ENCODE measurements around the gene MIEF2.
A peak's percentile ranks its signal among the peaks of the same experiment; 100 is the strongest.

Gene MIEF2

GRCh38 chr17:18315961-18316360 is 55.5 kb downstream of the MIEF2 start:
- H2BK5ac ChIP-seq (ENCODE audit: low read length): no peak overlapping the region
- no peak for DNase-seq (ENCODE audit: low spot score)
- H4K8ac ChIP-seq (ENCODE audit: low read depth, low read length): no peak overlapping the region
- H2BK15ac ChIP-seq (ENCODE audit: low read length): no peak overlapping the region
- H3K4me1 ChIP-seq (ENCODE audit: control insufficient read depth in 2 of 2, insufficient read depth in 1 of 2, low read depth in 1 of 2, low read length in 2 of 2): peaks cover 12 to 20% of the 10 kb centered on the region in 2 donors
- peak overlapping the region; percentile 93 for H2AFZ ChIP-seq (ENCODE audit: low read length)
- no peaks in the 10 kb centered on the region for H3K27me3 ChIP-seq (ENCODE audit: control insufficient read depth in 3 of 3, insufficient read depth in 3 of 3, low read depth in 1 of 3, low read length in 3 of 3)
- H2BK12ac ChIP-seq (ENCODE audit: low read length): no peak overlapping the region
- no peak overlapping the region for H3K14ac ChIP-seq (ENCODE audit: low read length)
- H3K27ac ChIP-seq (replicated peaks; ENCODE audit: low read length): no peak overlapping the region
- H3K9me3 ChIP-seq (replicated peaks in 1 of 2; ENCODE audit: control insufficient read depth in 2 of 2, insufficient read depth in 1 of 2, low read depth in 1 of 2, low read length in 2 of 2): no peaks in the 10 kb centered on the region
- H2AK5ac ChIP-seq (ENCODE audit: low read depth, low read length): no peak overlapping the region
- H3K4ac ChIP-seq (ENCODE audit: low read length): no peak overlapping the region
- peak overlapping the region; percentile 90 to 94 for H3K4me3 ChIP-seq (ENCODE audit: low read length in 2 of 2)
- no peak overlapping the region for H3K9ac ChIP-seq (ENCODE audit: low read depth, low read length, poor library complexity)
- no peak overlapping the region for H2BK120ac ChIP-seq (ENCODE audit: low read depth, low read length)
- peaks cover 13% of the 10 kb centered on the region for H3K79me1 ChIP-seq (ENCODE audit: low read depth, low read length)
- no peak overlapping the region for H4K91ac ChIP-seq (ENCODE audit: low read depth, low read length, poor library complexity)
- no CpG with 5 or more reads among the region's 11 CpGs for WGBS, 2 donors (ENCODE audit: extremely low coverage in 2 of 2, insufficient read length in 2 of 2, insufficient replicate concordance in 1 of 2)
- peak overlapping the region; percentile 86 for H3K4me2 ChIP-seq (ENCODE audit: insufficient read depth, low read length, poor library complexity, severe bottlenecking)
- no peak overlapping the region for H3K18ac ChIP-seq (ENCODE audit: low read length)
- H3K23ac ChIP-seq (ENCODE audit: low read depth, low read length, poor library complexity): no peak overlapping the region
- H3K36me3 ChIP-seq (replicated peaks in 1 of 2; ENCODE audit: control insufficient read depth in 2 of 2, insufficient read depth in 2 of 2, low read length in 2 of 2): peaks cover 23 to 72% of the 10 kb centered on the region in 2 donors

All from neuronal stem cell (in vitro differentiated cells).